Liver (tissue), 3 donors: ENCODE measurements around the gene SMIM45.

Experiments used
- EGR1 ChIP-seq, 2 donors: IDR thresholded peaks; 2 replicates each; pipeline ENCODE4 v1.6.1; 2016 to 2018; ENCODE audit warnings: antibody characterized with exemption in 2 of 2, low read depth in 2 of 2
- JUND ChIP-seq, 2 donors: IDR thresholded peaks; 2 replicates each; pipeline ENCODE4 v1.6.1; 2016; ENCODE audit warnings: antibody characterized with exemption in 2 of 2
- RXRA ChIP-seq, 2 donors: IDR thresholded peaks; 2 replicates each; pipeline ENCODE4 v1.6.1; 2017 to 2018; ENCODE audit warnings: antibody characterized with exemption in 2 of 2, mild to moderate bottlenecking in 1 of 2
- TF ChIP-seq, protein P1 (sequence below): fragments of 150-350 bp; IDR thresholded peaks from 2 replicates; pipeline ENCODE4 v1.5.1; 2017; ENCODE audit warnings: improper control_type of control experiment, low read depth, low read length; ENCODE audit not compliant: missing input control
- donor health status: healthy.
- donor health status: healthy.

DNA sequence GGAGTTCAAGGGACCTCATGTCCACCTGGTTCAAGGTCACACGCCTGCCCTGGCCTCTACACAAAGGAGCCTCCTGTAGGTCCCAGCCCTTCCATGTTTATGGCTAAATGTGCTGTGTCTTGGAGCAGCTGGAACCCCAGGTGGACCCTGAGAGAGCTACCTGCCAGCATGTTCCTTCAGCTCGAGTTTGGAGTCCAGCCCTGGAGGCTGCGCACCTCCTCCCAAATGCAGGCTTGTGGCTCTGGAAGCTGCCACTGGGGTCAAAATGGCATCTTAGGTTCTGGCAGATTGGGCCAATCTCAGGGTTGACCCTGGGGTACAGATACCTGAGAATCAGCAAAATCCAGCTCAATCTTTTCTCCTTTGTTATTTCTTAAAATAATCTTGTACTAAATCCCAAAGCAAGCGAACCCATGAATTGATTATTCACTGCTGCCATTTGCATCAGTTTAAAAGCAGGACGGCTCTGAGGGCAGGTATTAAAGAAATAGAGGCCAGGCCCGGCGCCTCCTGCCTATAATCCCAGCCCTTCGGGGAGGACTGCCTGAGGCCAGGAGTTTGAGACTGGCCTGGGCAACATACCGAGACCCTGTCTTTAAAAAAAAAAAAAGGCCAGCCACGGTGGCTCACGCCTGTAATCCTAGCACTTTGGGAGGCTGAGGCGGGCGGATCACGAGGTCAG is 28.2 kb upstream of the SMIM45 start:
- TF ChIP-seq, protein P1, sequence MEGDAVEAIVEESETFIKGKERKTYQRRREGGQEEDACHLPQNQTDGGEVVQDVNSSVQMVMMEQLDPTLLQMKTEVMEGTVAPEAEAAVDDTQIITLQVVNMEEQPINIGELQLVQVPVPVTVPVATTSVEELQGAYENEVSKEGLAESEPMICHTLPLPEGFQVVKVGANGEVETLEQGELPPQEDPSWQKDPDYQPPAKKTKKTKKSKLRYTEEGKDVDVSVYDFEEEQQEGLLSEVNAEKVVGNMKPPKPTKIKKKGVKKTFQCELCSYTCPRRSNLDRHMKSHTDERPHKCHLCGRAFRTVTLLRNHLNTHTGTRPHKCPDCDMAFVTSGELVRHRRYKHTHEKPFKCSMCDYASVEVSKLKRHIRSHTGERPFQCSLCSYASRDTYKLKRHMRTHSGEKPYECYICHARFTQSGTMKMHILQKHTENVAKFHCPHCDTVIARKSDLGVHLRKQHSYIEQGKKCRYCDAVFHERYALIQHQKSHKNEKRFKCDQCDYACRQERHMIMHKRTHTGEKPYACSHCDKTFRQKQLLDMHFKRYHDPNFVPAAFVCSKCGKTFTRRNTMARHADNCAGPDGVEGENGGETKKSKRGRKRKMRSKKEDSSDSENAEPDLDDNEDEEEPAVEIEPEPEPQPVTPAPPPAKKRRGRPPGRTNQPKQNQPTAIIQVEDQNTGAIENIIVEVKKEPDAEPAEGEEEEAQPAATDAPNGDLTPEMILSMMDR: no peak
- no peak for TF ChIP-seq JUND (IDR thresholded peaks at IDR 0.05)
- TF ChIP-seq EGR1 (IDR thresholded peaks at IDR 0.05; ENCODE audit: low read depth in 2 of 2): no peak
- no peak for TF ChIP-seq RXRA (IDR thresholded peaks at IDR 0.05)
